Naive B cell (primary cell): Measurements from ENCODE around the gene LRRC7. TPM values are rescaled to one million over a fixed set of nuclear protein-coding genes. Genes with fewer than 3 reads are reported as not detected.
A peak's percentile ranks its signal among the peaks of the same experiment; 100 is the strongest.
"Not testable (repeated sequence)": the region's sequence is repeated elsewhere in the genome, so short reads cannot be mapped to it uniquely, and the experiment has no call there.

Experiments
- ATAC-seq, 2 donors: fragments of 150-1000 bp; cut with Tn5 transposase; 2 replicates each; pipeline ENCODE4 v1.10.0; 2021; ENCODE audit warnings: low read depth in 2 of 2, mild to moderate bottlenecking in 2 of 2, moderate library complexity in 2 of 2
- DNase-seq: peaks from one replicate; pipeline ENCODE4 v3.0.0; 2022
- H3K27ac Mint-ChIP-seq, 6 donors: one replicate each; pipeline ENCODE4 v1.8.0; 2020 to 2022; ENCODE audit warnings: mild to moderate bottlenecking in 6 of 6, mixed read lengths in 6 of 6, moderate library complexity in 5 of 6, inconsistent platforms in 2 of 6
- H3K27me3 Mint-ChIP-seq, 3 donors: one replicate each; pipeline ENCODE4 v1.8.0; 2021 to 2022; ENCODE audit warnings: mixed read lengths in 3 of 3, mild to moderate bottlenecking in 1 of 3
- H3K36me3 Mint-ChIP-seq, 2 donors: one replicate each; pipeline ENCODE4 v1.8.0; 2020 to 2022; ENCODE audit warnings: mixed read lengths in 2 of 2, inconsistent platforms in 1 of 2, mild to moderate bottlenecking in 1 of 2
- H3K4me1 Mint-ChIP-seq, 3 donors: one replicate each; pipeline ENCODE4 v1.8.0; 2020 to 2022; ENCODE audit warnings: mixed read lengths in 3 of 3, inconsistent platforms in 1 of 3, mild to moderate bottlenecking in 1 of 3, moderate library complexity in 1 of 3
- H3K4me3 Mint-ChIP-seq, 8 donors: one replicate each; pipeline ENCODE4 v1.8.0; 2020 to 2022; ENCODE audit warnings: mild to moderate bottlenecking in 8 of 8, mixed read lengths in 8 of 8, moderate library complexity in 8 of 8, inconsistent platforms in 2 of 8
- H3K9me3 Mint-ChIP-seq, 7 donors: one replicate each; pipeline ENCODE4 v1.8.0; 2020 to 2022; ENCODE audit warnings: mixed read lengths in 7 of 7, mild to moderate bottlenecking in 5 of 7, inconsistent platforms in 2 of 7, moderate library complexity in 1 of 7
- polyA plus RNA-seq, 6 donors: library from polyadenylated mRNA; unstranded; fragments of 300-500 nt; fragmentation: Illumina TruSeq; gene quantifications; one replicate each; pipeline ENCODE4 v1.2.3, GENCODE V29; 2021; ENCODE audit warnings: low read depth in 6 of 6

The LRRC7 gene
- polyA plus RNA-seq, 6 donors from 2014 or later: 0.13 TPM; not detected in 5

DNA sequence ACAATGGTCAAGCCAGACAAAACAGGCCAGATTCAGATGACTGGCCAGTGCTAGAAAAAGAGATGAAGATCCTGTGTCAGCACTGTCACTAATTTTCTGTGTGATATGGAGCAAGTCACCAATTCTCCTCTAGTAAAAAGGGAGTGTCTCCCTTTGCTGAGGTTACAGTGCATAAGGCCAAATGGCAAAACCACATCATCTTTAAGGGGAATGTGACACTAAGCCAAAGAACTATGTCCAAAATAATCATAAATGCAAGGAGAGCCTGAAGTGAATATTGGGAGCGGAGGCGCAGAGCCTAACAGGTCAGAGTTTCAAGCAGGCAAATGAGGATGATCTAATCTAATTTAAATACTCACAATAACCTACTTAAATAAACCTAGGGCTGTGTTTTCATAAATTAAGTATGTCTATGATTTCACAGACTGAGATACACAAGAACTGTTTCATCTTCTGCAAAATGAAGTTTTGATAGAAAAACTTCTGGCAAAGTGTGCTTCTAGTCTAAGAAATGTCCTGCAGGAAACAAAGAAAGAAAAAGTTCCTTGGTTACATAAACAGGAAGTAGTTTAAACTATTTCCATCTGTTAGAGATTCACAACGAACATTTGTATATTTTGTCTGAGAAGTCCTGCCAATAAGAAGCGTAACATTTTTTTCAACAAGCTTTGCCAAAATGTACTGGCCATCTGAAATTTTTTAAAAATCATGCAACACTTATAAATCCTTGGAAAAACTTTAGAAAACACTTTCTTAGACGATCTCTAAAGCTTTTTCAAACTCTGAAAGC is 347.4 kb downstream of the LRRC7 start:
- Mint-ChIP-seq H3K4me3 (no peak overlapping the region), H3K9me3 (peaks cover 0 to 7% (median 1%) of the 10 kb centered on the region in 7 donors), H3K4me1 (no peaks in the 10 kb centered on the region), H3K27ac (no peak overlapping the region), H3K27me3 (no peaks in the 10 kb centered on the region), H3K36me3 (no peaks in the 10 kb centered on the region)
- ATAC-seq: no peak
- DNase-seq: no peak

DNA sequence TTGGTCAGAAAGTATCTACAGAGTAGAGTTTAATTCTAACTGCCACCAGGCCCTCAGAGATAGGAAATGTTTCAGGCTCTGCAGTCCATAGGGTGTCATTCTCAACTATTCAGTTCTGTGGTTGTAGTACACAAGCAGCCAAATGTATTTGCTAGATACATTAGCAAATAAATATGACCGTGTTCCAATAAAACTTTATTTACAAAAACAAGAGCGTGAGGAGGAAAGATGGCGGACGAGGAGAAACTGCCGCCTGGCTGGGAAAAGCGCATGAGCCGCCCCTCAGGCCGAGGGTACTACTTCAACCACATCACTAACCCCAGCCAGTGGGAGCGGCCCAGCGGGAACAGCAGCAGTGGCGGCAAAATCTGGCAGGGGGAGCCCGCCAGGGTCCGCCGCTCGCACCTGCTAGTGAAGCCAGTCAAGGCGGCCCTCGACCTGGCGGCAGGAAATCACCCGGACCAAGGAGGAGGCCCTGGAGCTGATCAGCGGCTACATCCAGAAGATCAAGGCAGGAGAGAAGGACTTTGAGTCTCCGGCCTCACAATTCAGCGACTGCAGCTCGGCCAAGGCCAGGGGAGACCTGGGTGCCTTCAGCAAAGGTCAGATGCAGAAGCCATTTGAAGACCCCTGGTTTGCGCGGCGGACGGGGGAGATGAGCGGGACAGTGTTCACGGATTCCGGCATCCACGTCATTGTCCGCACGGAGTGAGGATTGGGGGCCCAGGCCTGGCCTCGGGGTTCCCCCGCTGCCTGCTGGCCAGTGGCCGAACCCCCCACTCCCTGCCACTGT is 351.6 kb downstream of the LRRC7 start:
- Mint-ChIP-seq H3K4me1 (no peaks in the 10 kb centered on the region), H3K27ac (no peak overlapping the region), H3K27me3 (no peaks in the 10 kb centered on the region), H3K36me3 (no peaks in the 10 kb centered on the region), H3K9me3 (peaks cover 0 to 6% (median 4%) of the 10 kb centered on the region in 7 donors), H3K4me3 (no peak overlapping the region)
- no peak for ATAC-seq
- DNase-seq: no peak

DNA sequence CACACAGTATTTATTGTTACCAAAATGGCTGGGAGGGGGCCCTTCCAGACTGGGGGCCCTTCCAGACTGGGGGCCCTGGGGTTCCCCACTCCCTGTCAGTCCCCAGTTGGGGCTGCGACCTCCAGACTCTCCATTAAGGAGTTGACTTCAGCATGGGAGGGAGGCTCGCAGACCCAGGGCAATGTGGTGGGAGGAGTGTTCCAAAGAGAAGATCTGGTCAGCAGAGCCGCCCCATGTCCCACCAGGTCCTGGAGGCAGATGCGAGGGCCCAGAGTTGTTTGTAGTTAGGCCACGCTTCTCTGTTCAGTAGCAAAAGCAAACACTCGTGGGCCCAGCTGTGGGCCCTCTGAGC is 352.2 kb downstream of the LRRC7 start:
- Mint-ChIP-seq H3K9me3 (peaks cover 0 to 6% (median 4%) of the 10 kb centered on the region in 7 donors), H3K27me3 (no peaks in the 10 kb centered on the region), H3K36me3 (no peaks in the 10 kb centered on the region), H3K4me1 (no peaks in the 10 kb centered on the region), H3K27ac (no peak overlapping the region), H3K4me3 (no peak overlapping the region)
- ATAC-seq: no peak
- DNase-seq: no peak

DNA sequence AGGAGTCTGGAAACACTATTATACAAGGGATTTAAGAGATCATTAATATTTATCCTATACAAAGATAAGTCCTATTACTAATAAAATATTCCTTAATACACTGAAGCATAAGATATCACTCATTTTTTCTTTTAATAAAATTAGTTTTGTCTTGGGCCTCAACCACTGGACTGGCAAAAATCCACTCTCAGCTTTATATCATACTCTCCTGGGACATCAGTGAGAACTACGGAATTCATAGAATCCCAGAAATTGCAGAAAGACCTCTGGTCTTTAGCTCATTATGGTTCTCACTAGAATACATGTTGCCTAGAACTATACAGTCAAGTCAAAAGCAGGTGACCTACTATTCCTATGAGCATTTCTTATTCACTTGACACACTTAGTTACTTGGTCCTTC is 352.7 kb downstream of the LRRC7 start:
- H3K36me3 Mint-ChIP-seq: no peaks in the 10 kb centered on the region
- H3K27ac Mint-ChIP-seq: no peak overlapping the region
- peaks cover 0 to 6% (median 4%) of the 10 kb centered on the region in 7 donors for H3K9me3 Mint-ChIP-seq
- H3K4me3 Mint-ChIP-seq: no peak overlapping the region
- no peaks in the 10 kb centered on the region for H3K27me3 Mint-ChIP-seq
- DNase-seq (no peak), ATAC-seq (no peak)
- H3K4me1 Mint-ChIP-seq: no peaks in the 10 kb centered on the region

DNA sequence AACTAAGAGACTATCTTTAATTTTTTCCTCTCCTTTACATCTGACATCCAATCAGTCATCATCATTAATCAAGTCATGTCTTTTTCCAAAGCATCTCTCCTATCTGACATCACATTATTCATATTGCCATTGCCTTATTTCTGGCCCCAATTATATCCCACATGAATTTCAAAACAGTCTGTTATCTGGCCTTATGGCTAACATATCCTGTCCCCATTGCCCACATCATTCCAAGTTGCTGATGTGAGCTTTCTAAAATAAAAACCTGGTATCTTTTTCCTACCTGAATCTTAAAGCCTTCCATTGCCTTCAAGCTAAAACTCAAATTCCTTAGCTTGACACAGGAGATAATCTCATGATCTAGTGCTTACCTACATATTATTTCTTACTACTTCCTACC is 353.8 kb downstream of the LRRC7 start:
- H3K27ac Mint-ChIP-seq: peak overlapping the region in 1 of 6 donors; percentile 8
- H3K4me3 Mint-ChIP-seq: no peak overlapping the region
- H3K36me3 Mint-ChIP-seq: no peaks in the 10 kb centered on the region
- ATAC-seq: no peak
- DNase-seq: no peak
- no peaks in the 10 kb centered on the region for H3K4me1 Mint-ChIP-seq
- no peaks in the 10 kb centered on the region for H3K27me3 Mint-ChIP-seq
- peaks cover 0 to 6% (median 4%) of the 10 kb centered on the region in 7 donors for H3K9me3 Mint-ChIP-seq

DNA sequence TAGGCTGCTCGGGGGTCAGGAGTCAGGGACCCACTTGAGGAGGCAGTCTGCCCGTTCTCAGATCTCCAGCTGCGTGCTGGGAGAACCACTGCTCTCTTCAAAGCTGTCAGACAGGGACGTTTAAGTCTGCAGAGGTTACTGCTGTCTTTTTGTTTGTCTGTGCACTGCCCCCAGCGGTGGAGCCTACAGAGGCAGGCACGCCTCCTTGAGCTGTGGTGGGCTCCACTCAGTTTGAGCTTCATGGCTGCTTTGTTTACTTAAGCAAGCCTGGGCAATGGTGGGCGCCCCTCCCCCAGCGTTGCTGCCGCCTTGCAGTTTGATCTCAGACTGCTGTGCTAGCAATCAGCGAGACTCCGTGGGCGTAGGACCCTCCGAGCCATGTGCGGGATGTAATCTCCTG is 360.5 kb downstream of the LRRC7 start:
- DNase-seq, H3K27me3 Mint-ChIP-seq, H3K4me3 Mint-ChIP-seq, H3K36me3 Mint-ChIP-seq, H3K4me1 Mint-ChIP-seq, ATAC-seq, H3K27ac Mint-ChIP-seq: not testable (repeated sequence)
- H3K9me3 Mint-ChIP-seq: peaks cover 0 to 21% (median 12%) of the 10 kb centered on the region in 7 donors

DNA sequence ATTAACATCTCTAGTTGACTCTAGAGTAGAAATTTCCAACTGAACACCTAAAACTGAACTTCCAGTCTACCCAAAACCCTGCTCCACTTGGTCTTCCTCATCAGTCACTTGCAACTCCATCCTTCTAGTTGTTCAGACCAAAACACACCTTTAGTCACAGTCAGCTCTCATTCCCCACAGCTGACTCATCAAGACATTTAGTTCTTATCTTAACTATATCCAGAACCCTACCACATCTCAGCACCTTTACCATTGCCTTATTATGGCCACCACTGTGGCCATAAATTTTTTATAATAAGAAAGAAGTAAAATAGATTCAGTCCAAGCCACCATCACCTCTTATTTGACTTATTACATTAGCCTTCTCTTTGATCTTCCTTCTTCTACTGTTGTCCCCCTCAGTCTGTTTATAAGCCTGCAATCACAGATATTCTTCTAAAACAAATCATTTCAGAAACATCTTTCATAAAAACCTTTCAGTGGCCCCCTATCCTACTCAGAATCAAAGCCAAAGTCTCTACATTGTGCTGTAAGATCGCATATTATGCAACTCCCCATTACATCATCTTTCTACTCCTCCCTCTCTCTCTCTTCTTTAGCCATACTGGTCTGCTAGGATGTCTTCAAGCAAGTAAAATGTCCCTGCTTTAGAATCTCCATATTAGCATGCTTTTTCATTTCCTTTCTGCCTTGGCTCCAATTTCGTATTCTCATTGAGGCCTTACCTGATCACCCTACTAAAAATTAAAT is 361.8 kb downstream of the LRRC7 start:
- no peak for ATAC-seq
- Mint-ChIP-seq H3K4me1 (no peaks in the 10 kb centered on the region), H3K36me3 (no peaks in the 10 kb centered on the region), H3K9me3 (peaks cover 0 to 21% (median 10%) of the 10 kb centered on the region in 7 donors), H3K4me3 (no peak overlapping the region), H3K27me3 (no peaks in the 10 kb centered on the region), H3K27ac (no peak overlapping the region)
- no peak for DNase-seq

DNA sequence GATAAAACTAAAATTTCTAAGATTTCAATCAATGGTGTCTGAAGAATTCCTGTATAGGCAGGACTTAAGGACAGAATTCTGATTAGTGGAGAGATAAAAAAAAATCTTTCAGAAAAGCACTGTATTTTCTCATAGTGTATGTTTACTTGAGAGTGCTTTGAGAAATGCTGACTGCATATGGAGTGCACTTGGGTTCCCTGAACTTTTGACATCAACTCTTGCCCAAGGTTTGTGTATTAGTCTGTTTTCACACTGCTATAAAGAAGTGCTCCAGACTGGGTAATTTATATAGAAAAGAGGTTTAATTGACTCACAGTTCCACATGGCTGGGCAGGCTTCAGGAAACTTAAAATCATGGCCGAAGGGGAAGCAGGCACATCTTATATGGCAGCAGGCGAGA is 362.7 kb downstream of the LRRC7 start:
- H3K4me3 Mint-ChIP-seq: no peak overlapping the region
- H3K9me3 Mint-ChIP-seq: peaks cover 0 to 21% (median 10%) of the 10 kb centered on the region in 7 donors
- ATAC-seq (no peak), DNase-seq (no peak)
- no peaks in the 10 kb centered on the region for H3K36me3 Mint-ChIP-seq
- no peak overlapping the region for H3K27ac Mint-ChIP-seq
- no peaks in the 10 kb centered on the region for H3K4me1 Mint-ChIP-seq
- no peaks in the 10 kb centered on the region for H3K27me3 Mint-ChIP-seq

DNA sequence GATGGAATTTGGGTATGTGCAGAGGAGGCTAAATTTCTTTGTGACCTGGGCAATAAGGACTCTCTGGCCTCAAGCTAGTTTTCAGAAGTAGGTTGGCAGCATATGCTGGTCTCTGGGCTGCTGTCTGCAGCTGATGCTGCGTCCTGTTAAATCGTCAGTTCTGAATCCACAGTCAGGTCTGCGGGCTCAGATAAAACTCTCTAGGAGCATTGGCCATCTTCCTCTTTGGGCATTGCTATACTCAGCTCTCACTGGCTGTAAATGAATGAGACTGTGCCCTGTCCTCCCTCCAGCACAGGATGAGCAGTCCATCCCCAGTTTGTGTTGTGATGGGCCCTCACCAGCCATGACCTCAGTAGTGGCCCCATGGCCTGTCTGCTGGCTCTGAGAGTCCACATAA is 365.0 kb downstream of the LRRC7 start:
- no peaks in the 10 kb centered on the region for H3K36me3 Mint-ChIP-seq
- H3K4me3 Mint-ChIP-seq: no peak overlapping the region
- H3K27ac Mint-ChIP-seq: no peak overlapping the region
- ATAC-seq (no peak), DNase-seq (no peak)
- no peaks in the 10 kb centered on the region for H3K27me3 Mint-ChIP-seq
- H3K4me1 Mint-ChIP-seq: no peaks in the 10 kb centered on the region
- peaks cover 2 to 17% (median 10%) of the 10 kb centered on the region in 7 donors for H3K9me3 Mint-ChIP-seq

DNA sequence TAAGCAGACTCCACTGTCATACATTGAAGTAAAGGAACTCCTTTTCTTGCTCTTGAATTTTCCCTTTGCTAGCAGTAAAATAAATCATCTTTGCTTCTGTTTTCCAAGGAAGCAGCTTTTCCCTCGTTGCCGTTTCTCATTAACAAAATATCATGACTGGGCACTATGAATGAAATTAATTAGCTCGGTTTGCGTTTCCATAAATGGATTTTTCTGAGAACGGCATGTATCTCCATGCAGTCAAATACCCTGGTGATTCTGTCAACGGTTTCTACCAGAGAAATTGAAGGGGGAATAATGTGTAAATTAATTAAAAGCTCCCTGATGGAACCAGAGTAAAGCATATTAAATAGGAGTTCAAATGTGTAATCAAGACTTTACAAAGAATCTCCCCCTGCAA is 372.5 kb downstream of the LRRC7 start:
- no peak overlapping the region for H3K27ac Mint-ChIP-seq
- no peaks in the 10 kb centered on the region for H3K27me3 Mint-ChIP-seq
- ATAC-seq: no peak
- H3K9me3 Mint-ChIP-seq: peaks cover 1 to 10% (median 4%) of the 10 kb centered on the region in 7 donors
- no peak overlapping the region for H3K4me3 Mint-ChIP-seq
- no peak for DNase-seq
- no peaks in the 10 kb centered on the region for H3K4me1 Mint-ChIP-seq
- H3K36me3 Mint-ChIP-seq: no peaks in the 10 kb centered on the region

DNA sequence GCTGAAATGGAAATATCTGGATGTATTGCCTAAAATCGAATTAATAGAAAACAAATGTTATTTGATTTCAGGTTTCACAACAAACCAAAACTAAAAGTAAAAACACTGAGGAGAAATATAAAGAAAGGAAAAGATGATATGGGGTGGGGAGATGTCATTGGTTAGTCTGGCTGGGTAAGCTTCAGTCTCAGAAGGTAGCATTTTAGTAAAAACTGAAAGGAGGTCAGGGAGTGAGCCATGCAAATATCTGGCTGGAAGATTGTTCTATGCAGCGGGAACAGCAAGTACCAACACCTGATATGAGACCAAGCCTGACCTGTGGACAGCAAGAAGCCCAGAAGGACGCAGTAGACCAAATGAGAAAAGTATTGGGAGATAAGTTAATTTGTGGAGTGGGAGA is 373.1 kb downstream of the LRRC7 start:
- Mint-ChIP-seq H3K36me3 (no peaks in the 10 kb centered on the region), H3K9me3 (peaks cover 2 to 12% (median 4%) of the 10 kb centered on the region in 7 donors), H3K27me3 (no peaks in the 10 kb centered on the region), H3K4me1 (no peaks in the 10 kb centered on the region), H3K4me3 (no peak overlapping the region), H3K27ac (no peak overlapping the region)
- no peak for ATAC-seq
- no peak for DNase-seq

DNA sequence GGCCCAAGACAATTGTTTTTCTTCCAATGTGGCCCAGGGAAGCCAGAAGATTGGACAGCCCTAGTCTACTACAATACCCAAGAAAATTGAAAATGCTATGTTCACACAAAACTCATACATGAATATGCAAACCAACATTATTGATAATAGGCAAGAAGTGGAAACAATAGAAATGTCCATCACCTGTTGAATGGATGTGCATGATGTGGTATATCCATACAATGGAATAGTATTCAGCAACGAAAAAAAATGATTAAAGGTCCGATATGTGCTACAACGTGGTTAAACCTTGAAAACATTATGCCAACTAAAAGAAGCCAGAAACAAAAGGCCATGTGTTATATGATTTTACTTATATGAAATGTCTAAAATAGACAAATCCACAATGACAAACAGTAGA is 375.3 kb downstream of the LRRC7 start:
- Mint-ChIP-seq H3K9me3 (peaks cover 2 to 12% (median 5%) of the 10 kb centered on the region in 7 donors), H3K36me3 (no peaks in the 10 kb centered on the region), H3K27ac (no peak overlapping the region), H3K27me3 (no peaks in the 10 kb centered on the region), H3K4me3 (no peak overlapping the region), H3K4me1 (no peaks in the 10 kb centered on the region)
- DNase-seq (no peak), ATAC-seq (no peak)

DNA sequence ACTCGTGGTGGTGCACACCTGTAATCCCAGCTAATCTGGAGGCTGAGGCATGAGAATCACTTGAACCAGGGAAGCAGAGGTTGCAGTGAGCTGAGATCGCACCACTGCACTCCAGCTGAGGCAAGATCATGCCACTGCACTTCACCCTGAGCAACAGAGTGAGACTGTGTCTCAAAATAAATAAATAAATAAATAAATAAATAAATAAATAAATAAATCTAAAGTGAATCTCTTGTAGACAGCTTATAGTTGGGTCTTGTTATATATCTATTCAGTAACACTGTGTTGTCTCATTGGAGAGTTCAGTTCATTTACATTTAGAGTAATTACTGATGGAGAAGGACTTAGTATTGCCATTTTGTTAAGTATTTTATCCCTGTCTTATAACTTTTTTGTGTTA is 379.2 kb downstream of the LRRC7 start:
- no peak for ATAC-seq
- H3K9me3 Mint-ChIP-seq: peaks cover 2 to 16% (median 5%) of the 10 kb centered on the region in 7 donors
- no peaks in the 10 kb centered on the region for H3K27me3 Mint-ChIP-seq

More for the DNA sequence above, 379.2 kb downstream of the LRRC7 start:
- no peaks in the 10 kb centered on the region for H3K4me1 Mint-ChIP-seq
- H3K36me3 Mint-ChIP-seq: no peaks in the 10 kb centered on the region
- H3K27ac Mint-ChIP-seq: no peak overlapping the region
- DNase-seq: no peak
- H3K4me3 Mint-ChIP-seq: no peak overlapping the region
